Effector memory CD8-positive, alpha-beta T cell (primary cell): ENCODE results near the gene EGR4.

Experiments used
- ATAC-seq: fragments of 150-1000 bp; cut with Tn5 transposase; replicated peaks from 2 replicates; pipeline ENCODE4 v1.10.0; 2021; ENCODE audit warnings: mild to moderate bottlenecking, moderate library complexity
- DNase-seq, 3 experiments: peaks; one replicate each; pipeline ENCODE4 v3.0.0; 2021
- H3K27ac Mint-ChIP-seq, 2 donors: one replicate each; pipeline ENCODE4 v1.8.0; 2022; ENCODE audit warnings: mild to moderate bottlenecking in 2 of 2, mixed read lengths in 2 of 2, moderate library complexity in 2 of 2
- H3K27me3 Mint-ChIP-seq, 2 donors: one replicate each; pipeline ENCODE4 v1.8.0; 2022; ENCODE audit warnings: mixed read lengths in 2 of 2
- H3K36me3 Mint-ChIP-seq: one replicate; pipeline ENCODE4 v1.8.0; 2022; ENCODE audit warnings: mild to moderate bottlenecking, moderate library complexity, mixed read lengths; ENCODE audit not compliant: insufficient read depth
- H3K4me1 Mint-ChIP-seq, 2 donors: one replicate each; pipeline ENCODE4 v1.8.0; 2022; ENCODE audit warnings: low read depth in 2 of 2, mixed read lengths in 2 of 2
- H3K4me3 Mint-ChIP-seq, 2 donors: one replicate each; pipeline ENCODE4 v1.8.0; 2022; ENCODE audit warnings: mild to moderate bottlenecking in 2 of 2, mixed read lengths in 2 of 2, moderate library complexity in 2 of 2
- H3K9me3 Mint-ChIP-seq, 2 donors: one replicate each; pipeline ENCODE4 v1.8.0; 2022; ENCODE audit warnings: mixed read lengths in 2 of 2

The EGR4 gene

DNA sequence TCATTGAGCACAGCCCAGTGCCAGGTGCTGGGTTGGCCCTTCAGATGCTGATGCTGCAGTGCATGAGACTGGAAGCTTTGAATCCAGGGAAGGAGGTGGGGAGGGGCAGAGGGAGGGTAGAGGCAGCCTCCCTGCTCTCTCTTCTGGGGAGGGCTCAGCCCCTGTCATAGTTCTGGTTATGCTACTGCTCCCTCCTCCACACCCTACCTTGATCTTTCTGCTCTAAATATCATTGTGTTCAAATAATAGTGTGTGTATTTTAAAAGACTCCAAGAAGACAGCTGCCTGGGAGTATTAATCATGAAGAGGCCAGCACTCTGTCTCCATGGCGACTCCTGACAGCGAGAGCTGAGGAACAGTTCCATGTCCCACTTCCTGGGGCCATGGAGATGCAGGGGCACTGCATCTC, 3.8 kb upstream of the EGR4 start:
- H3K27me3 Mint-ChIP-seq = peaks cover 68 to 79% of the 10 kb centered on the region in 2 donors
- DNase-seq = no peak
- no peak overlapping the region for H3K4me3 Mint-ChIP-seq
- H3K9me3 Mint-ChIP-seq = no peaks in the 10 kb centered on the region
- peaks cover 3% of the 10 kb centered on the region for H3K36me3 Mint-ChIP-seq
- H3K27ac Mint-ChIP-seq = no peak overlapping the region
- no peak for ATAC-seq
- H3K4me1 Mint-ChIP-seq = no peaks in the 10 kb centered on the region

DNA sequence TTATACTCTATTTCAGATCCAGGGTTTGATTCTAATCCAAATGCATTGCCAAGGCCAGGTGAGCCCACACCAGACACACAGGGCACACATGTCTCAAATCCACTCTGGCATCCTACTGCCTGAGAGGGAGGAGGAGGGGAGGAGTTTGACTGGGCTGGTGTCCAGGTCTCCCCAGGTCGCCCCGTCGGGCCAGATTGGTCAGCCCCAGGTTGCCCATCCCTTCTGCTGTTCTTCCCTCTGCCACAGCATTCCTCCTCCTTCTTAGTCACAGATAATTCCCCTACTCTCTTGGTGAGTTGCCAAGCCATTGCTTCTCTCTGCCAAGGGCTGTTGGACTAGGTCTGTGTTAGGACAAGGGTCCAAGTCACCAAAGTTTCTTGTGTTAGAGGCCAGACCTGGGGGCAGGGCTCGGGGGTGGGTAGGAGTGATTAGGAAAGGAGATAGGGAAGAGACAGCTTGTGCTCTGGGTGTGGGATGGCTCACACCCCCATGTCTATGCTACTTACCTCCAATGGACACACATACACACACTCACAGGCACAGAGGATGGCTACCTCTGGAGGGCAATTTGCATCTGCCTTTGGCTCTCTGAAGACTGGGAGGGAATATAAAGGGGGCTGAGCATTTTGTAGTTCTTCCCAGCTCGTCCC, 2.5 kb upstream of the EGR4 start:
- no peak overlapping the region for H3K4me3 Mint-ChIP-seq
- H3K9me3 Mint-ChIP-seq = no peaks in the 10 kb centered on the region
- no peak overlapping the region for H3K27ac Mint-ChIP-seq
- DNase-seq (no peak), ATAC-seq (no peak)
- peaks cover 10 to 11% of the 10 kb centered on the region in 2 donors for H3K4me1 Mint-ChIP-seq
- peaks cover 6% of the 10 kb centered on the region for H3K36me3 Mint-ChIP-seq
- peaks cover 63 to 76% of the 10 kb centered on the region in 2 donors for H3K27me3 Mint-ChIP-seq

GRCh38 chr2:73294239-73294638, 891 bp upstream of the EGR4 start:
- Mint-ChIP-seq H3K4me1 (peaks cover 11 to 15% of the 10 kb centered on the region in 2 donors), H3K27me3 (peaks cover 53 to 76% of the 10 kb centered on the region in 2 donors), H3K9me3 (no peaks in the 10 kb centered on the region), H3K27ac (no peak overlapping the region), H3K36me3 (peaks cover 12% of the 10 kb centered on the region), H3K4me3 (peak overlapping the region; percentile 60 to 73)
- DNase-seq = no peak
- no peak for ATAC-seq

GRCh38 chr2:73292906-73293533, 328 bp downstream of the EGR4 start:
- Mint-ChIP-seq H3K4me1 (peaks cover 11 to 15% of the 10 kb centered on the region in 2 donors), H3K4me3 (peak overlapping the region; percentile 60 to 73), H3K9me3 (no peaks in the 10 kb centered on the region), H3K27me3 (peaks cover 56 to 79% of the 10 kb centered on the region in 2 donors), H3K27ac (no peak overlapping the region), H3K36me3 (peaks cover 12% of the 10 kb centered on the region)
- ATAC-seq (no peak), DNase-seq (peak in 1 of 3 experiments; percentile 7)

DNA sequence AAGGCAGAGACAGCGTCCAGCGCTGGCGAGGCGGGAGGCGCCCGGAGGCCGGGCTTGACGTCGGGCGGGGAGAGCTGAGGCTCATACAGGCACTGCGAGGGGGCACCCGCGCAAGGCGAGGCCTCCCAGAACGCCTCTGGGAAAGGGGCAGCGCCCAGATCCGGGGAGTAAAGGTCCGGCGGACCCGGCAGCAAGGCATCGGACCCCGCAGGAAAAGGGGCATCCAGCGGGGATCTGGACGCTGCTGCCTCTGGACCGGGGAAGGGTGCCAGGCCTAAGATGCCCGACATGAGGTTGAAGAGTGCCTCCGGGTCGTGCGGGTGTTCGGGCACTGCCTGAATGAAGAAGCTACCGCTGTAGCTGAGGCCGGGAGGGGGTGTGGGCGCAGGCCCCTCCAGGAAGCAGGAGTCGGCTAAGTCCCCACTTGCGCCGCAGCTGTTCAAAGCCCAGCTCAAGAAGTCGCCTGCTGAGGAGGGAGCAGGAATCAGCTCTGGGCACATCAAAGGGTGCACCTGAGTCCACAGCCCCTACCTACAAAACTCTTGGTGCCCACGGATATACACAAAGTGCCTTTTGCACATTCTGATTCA, 937 bp downstream of the EGR4 start:
- peaks cover 11 to 15% of the 10 kb centered on the region in 2 donors for H3K4me1 Mint-ChIP-seq
- H3K27me3 Mint-ChIP-seq = peaks cover 52 to 75% of the 10 kb centered on the region in 2 donors
- DNase-seq = no peak
- no peak overlapping the region for H3K27ac Mint-ChIP-seq
- no peaks in the 10 kb centered on the region for H3K9me3 Mint-ChIP-seq
- ATAC-seq = no peak
- peaks cover 12% of the 10 kb centered on the region for H3K36me3 Mint-ChIP-seq
- peak overlapping the region; percentile 60 to 73 for H3K4me3 Mint-ChIP-seq

- peaks cover 11 to 15% of the 10 kb centered on the region in 2 donors for H3K4me1 Mint-ChIP-seq
- peaks cover 12% of the 10 kb centered on the region for H3K36me3 Mint-ChIP-seq
- H3K27ac Mint-ChIP-seq = peak overlapping the region in 1 of 2 donors; percentile 32
- H3K4me3 Mint-ChIP-seq = peak overlapping the region; percentile 60 to 73
- DNase-seq (no peak), ATAC-seq (no peak)
- H3K27me3 Mint-ChIP-seq = peaks cover 45 to 68% of the 10 kb centered on the region in 2 donors
- H3K9me3 Mint-ChIP-seq = no peaks in the 10 kb centered on the region
Observed at GRCh38 chr2:73291461-73292315, 1.7 kb downstream of the EGR4 start.

DNA sequence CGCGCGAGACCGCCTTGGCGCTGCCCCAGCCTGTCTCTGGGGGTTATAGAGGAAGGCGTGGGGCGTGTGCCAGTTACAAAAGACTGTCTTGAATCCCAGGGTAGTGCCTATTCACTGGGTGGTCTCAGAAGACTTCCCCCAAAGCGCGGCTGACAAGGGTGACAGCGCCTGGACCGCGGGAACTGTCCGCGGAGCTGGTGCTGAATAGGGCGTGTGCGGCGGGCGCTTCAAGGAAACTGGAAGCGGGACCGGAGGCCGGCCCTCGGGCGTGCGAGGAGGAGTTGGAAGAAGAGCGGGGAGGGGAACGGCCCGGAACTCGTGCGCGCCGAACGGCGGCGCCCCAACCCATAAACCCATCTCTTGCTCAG, 2.3 kb downstream of the EGR4 start:
- Mint-ChIP-seq H3K4me3 (peak overlapping the region; percentile 60 to 73), H3K27me3 (peaks cover 38 to 62% of the 10 kb centered on the region in 2 donors), H3K4me1 (peaks cover 11 to 15% of the 10 kb centered on the region in 2 donors), H3K9me3 (no peaks in the 10 kb centered on the region), H3K27ac (peak overlapping the region in 1 of 2 donors; percentile 32), H3K36me3 (peaks cover 12% of the 10 kb centered on the region)
- peak; percentile 45 to 55 (median 49) for DNase-seq
- ATAC-seq = peak; percentile 21

- peak overlapping the region; percentile 60 to 73 for H3K4me3 Mint-ChIP-seq
- H3K4me1 Mint-ChIP-seq = peaks cover 13 to 21% of the 10 kb centered on the region in 2 donors
- peaks cover 30 to 53% of the 10 kb centered on the region in 2 donors for H3K27me3 Mint-ChIP-seq
- peaks cover 12% of the 10 kb centered on the region for H3K36me3 Mint-ChIP-seq
- ATAC-seq = no peak
- DNase-seq = peak in 2 of 3 experiments; percentile 26 to 51
- H3K27ac Mint-ChIP-seq = no peak overlapping the region
- no peaks in the 10 kb centered on the region for H3K9me3 Mint-ChIP-seq
Observed at GRCh38 chr2:73290049-73290839, 3.1 kb downstream of the EGR4 start.

DNA sequence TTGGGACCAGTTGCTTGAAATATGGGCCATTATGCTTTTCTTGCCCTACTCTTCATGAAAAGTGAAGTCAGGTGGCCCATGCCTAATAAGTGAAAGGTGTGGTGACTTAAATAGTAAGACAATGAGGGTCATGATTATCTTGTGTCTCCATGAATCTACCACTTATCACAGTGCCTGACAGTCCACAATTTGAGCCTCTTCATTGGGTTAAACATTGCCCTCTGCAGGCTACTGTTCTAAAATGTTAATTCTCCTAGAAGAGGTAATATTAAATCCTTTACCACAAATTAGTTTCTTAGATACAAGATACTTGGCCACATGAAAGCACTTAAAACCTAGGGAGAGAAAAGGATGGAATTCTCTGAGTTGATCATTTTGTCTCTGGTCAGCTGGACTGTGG, 4.0 kb downstream of the EGR4 start:
- Mint-ChIP-seq H3K27ac (no peak overlapping the region), H3K36me3 (peaks cover 9% of the 10 kb centered on the region), H3K9me3 (no peaks in the 10 kb centered on the region), H3K4me3 (no peak overlapping the region), H3K4me1 (peaks cover 18 to 25% of the 10 kb centered on the region in 2 donors), H3K27me3 (peaks cover 26 to 48% of the 10 kb centered on the region in 2 donors)
- DNase-seq (no peak), ATAC-seq (no peak)

GRCh38 chr2:73286134-73286655, 7.2 kb downstream of the EGR4 start:
- H3K4me3 Mint-ChIP-seq = peak overlapping the region in 1 of 2 donors; percentile 69
- no peak for ATAC-seq
- H3K27ac Mint-ChIP-seq = no peak overlapping the region
- peaks cover 9% of the 10 kb centered on the region for H3K36me3 Mint-ChIP-seq
- H3K27me3 Mint-ChIP-seq = peaks cover 21 to 34% of the 10 kb centered on the region in 2 donors
- no peak for DNase-seq
- H3K9me3 Mint-ChIP-seq = no peaks in the 10 kb centered on the region
- peaks cover 15 to 26% of the 10 kb centered on the region in 2 donors for H3K4me1 Mint-ChIP-seq

GRCh38 chr2:73285159-73285739, 8.1 kb downstream of the EGR4 start:
- H3K27me3 Mint-ChIP-seq = peaks cover 17 to 25% of the 10 kb centered on the region in 2 donors
- peaks cover under 1% of the 10 kb centered on the region for H3K36me3 Mint-ChIP-seq
- peaks cover 13 to 22% of the 10 kb centered on the region in 2 donors for H3K4me1 Mint-ChIP-seq
- ATAC-seq (peak; percentile 49), DNase-seq (peak in 1 of 3 experiments; percentile 7)
- H3K4me3 Mint-ChIP-seq = peak overlapping the region; percentile 54 to 69
- H3K27ac Mint-ChIP-seq = no peak overlapping the region
- no peaks in the 10 kb centered on the region for H3K9me3 Mint-ChIP-seq
